HL-60 (cell line): ENCODE data around the gene ZNF726.
"Not testable (repeated sequence)": the region's sequence is repeated elsewhere in the genome, so short reads cannot be mapped to it uniquely, and the experiment has no call there.

Source experiments
- DNase-seq, 2 experiments: peaks; one replicate each; pipeline ENCODE4 v3.0.0-alpha.2; 2010 to 2020; ENCODE audit warnings: low read depth in 1 of 2, low spot score in 1 of 2
- H3K27ac ChIP-seq: fragments of 250-450 bp; sonication (Bioruptor Pico); replicated peaks from 2 replicates; pipeline ENCODE4 v1.5.1; 2020; ENCODE audit warnings: mild to moderate bottlenecking, moderate library complexity
- H3K27me3 ChIP-seq: fragments of 250-450 bp; sonication (Bioruptor Pico); 2 replicates; pipeline ENCODE4 v1.5.1; 2021; ENCODE audit warnings: mild to moderate bottlenecking, moderate library complexity; ENCODE audit not compliant: insufficient read depth, poor library complexity, severe bottlenecking
- H3K4me3 ChIP-seq: replicated peaks from 2 replicates; pipeline ENCODE4 v1.5.1; 2011; ENCODE audit warnings: mild to moderate bottlenecking, control low read depth, low read length; ENCODE audit not compliant: insufficient read depth
- GABPA ChIP-seq: IDR thresholded peaks from 2 replicates; pipeline ENCODE4 v1.6.1; 2012; ENCODE audit warnings: low read depth
- POLR2AphosphoS5 ChIP-seq: IDR thresholded peaks from 2 replicates; pipeline ENCODE4 v1.6.1; 2012; ENCODE audit warnings: low read depth
- SPI1 ChIP-seq: IDR thresholded peaks from 2 replicates; pipeline ENCODE4 v1.6.1; 2012; ENCODE audit warnings: low read depth, mild to moderate bottlenecking, borderline replicate concordance
- TF ChIP-seq, protein P1 (sequence below): IDR thresholded peaks from 2 replicates; pipeline ENCODE4 v1.6.1; 2012; ENCODE audit warnings: low read depth; ENCODE audit not compliant: insufficient replicate concordance
- TF ChIP-seq, protein P2 (sequence below): IDR thresholded peaks from one replicate; pipeline ENCODE4 v1.5.1; 2011; ENCODE audit warnings: low read length, control low read depth, inconsistent platforms; ENCODE audit not compliant: insufficient read depth

ZNF726 gene

DNA sequence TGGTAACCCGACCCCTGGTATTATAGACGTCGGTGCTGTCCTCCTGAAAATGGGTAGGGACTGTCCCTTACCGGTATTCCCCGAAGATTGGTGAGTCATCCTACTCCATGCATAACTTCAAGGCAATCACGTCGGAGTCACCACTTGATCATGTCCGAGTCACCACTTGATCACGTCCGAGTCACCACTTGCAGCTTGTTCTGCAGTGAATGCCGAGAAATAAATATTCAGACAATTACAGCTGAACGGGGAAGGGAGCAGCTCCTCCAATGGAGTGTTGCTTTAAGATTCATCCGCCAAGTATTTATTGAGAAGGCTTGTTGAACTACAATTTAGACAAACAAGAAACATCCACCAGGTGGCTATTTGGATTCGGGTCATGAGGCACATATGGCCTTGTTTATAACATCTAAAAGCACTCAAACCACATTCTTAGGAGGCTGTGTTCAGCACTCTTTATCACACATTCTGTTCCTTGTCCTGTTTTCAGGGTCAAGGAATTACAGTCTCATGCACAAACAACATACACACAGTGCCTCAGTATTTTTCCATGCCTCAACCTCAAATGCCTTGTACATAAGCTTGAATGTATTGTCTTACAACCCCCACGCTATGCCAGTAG is 43.1 kb downstream of the ZNF726 start:
- TF ChIP-seq POLR2AphosphoS5 (no peak), SPI1 (no peak), GABPA (no peak)
- TF ChIP-seq, protein P1, sequence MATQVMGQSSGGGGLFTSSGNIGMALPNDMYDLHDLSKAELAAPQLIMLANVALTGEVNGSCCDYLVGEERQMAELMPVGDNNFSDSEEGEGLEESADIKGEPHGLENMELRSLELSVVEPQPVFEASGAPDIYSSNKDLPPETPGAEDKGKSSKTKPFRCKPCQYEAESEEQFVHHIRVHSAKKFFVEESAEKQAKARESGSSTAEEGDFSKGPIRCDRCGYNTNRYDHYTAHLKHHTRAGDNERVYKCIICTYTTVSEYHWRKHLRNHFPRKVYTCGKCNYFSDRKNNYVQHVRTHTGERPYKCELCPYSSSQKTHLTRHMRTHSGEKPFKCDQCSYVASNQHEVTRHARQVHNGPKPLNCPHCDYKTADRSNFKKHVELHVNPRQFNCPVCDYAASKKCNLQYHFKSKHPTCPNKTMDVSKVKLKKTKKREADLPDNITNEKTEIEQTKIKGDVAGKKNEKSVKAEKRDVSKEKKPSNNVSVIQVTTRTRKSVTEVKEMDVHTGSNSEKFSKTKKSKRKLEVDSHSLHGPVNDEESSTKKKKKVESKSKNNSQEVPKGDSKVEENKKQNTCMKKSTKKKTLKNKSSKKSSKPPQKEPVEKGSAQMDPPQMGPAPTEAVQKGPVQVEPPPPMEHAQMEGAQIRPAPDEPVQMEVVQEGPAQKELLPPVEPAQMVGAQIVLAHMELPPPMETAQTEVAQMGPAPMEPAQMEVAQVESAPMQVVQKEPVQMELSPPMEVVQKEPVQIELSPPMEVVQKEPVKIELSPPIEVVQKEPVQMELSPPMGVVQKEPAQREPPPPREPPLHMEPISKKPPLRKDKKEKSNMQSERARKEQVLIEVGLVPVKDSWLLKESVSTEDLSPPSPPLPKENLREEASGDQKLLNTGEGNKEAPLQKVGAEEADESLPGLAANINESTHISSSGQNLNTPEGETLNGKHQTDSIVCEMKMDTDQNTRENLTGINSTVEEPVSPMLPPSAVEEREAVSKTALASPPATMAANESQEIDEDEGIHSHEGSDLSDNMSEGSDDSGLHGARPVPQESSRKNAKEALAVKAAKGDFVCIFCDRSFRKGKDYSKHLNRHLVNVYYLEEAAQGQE: no peak
- TF ChIP-seq, protein P2, sequence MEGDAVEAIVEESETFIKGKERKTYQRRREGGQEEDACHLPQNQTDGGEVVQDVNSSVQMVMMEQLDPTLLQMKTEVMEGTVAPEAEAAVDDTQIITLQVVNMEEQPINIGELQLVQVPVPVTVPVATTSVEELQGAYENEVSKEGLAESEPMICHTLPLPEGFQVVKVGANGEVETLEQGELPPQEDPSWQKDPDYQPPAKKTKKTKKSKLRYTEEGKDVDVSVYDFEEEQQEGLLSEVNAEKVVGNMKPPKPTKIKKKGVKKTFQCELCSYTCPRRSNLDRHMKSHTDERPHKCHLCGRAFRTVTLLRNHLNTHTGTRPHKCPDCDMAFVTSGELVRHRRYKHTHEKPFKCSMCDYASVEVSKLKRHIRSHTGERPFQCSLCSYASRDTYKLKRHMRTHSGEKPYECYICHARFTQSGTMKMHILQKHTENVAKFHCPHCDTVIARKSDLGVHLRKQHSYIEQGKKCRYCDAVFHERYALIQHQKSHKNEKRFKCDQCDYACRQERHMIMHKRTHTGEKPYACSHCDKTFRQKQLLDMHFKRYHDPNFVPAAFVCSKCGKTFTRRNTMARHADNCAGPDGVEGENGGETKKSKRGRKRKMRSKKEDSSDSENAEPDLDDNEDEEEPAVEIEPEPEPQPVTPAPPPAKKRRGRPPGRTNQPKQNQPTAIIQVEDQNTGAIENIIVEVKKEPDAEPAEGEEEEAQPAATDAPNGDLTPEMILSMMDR: no peak
- H3K4me3 ChIP-seq: no peak overlapping the region
- no peak for DNase-seq
- no peaks in the 10 kb centered on the region for H3K27me3 ChIP-seq
- H3K27ac ChIP-seq: no peak overlapping the region

DNA sequence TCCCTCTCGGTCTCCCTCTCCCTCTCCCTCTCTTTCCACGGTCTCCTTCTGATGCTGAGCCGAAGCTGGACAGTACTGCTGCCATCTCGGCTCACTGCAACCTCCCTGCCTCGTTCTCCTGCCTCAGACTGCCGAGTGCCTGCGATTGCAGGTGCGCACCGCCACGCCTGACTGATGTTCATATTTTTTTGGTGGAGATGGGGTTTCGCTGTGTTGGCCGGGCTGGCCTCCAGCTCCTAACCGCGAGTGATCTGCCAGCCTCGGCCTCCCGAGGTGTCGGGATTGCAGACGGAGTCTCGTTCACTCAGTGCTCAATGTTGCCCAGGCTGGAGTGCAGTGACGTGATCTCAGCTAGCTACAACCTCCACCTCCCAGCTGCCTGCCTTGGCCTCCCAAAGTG is 48.7 kb downstream of the ZNF726 start:
- DNase-seq, H3K27ac ChIP-seq, H3K27me3 ChIP-seq, H3K4me3 ChIP-seq: not testable (repeated sequence)

DNA sequence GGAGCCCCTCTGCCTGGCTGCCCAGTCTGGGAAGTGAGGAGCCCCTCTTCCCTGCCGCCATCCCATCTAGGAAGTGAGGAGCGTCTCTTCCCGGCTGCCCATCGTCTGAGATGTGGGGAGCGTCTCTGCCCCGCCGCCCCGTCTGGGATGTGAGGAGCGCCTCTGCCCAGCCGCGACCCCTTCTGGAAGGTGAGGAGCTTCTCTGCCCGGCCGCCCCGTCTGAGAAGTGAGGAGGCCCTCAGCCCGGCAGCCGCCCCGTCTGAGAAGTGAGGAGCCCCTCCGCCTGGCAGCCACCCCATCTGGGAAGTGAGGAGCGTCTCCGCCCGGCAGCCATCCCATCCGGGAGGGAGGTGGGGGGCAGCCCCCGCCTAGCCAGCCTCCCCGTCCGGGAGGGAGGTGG is 49.2 kb downstream of the ZNF726 start:
- H3K27me3 ChIP-seq, DNase-seq, H3K4me3 ChIP-seq, H3K27ac ChIP-seq: not testable (repeated sequence)

- not testable (repeated sequence) for H3K4me3 ChIP-seq, DNase-seq, H3K27ac ChIP-seq
Observed at GRCh38 chr19:23964334-23964733, 49.6 kb downstream of the ZNF726 start.

DNA sequence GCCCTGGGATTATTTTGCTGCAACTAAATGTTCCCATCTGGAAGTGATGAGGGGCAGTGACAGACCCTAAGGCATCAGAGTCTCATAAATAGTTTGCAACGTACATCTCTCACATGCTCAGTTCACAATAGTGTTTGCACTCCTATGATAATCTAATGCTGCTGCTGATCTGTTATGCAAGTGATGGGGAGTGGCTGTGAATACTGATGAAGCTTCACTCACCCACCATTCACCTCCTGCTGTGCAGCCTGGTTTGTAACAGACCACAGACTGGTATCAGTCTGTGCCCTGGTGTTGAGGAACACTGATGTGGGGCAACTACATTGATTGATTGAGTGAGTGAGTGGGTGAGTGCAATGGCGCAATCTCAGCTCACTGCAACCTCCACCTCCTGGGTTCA is 54.9 kb downstream of the ZNF726 start:
- Histone ChIP-seq H3K27me3 (no peaks in the 10 kb centered on the region), H3K4me3 (no peak overlapping the region), H3K27ac (no peak overlapping the region)
- no peak for DNase-seq
- TF ChIP-seq GABPA: no peak
- TF ChIP-seq, protein P2: no peak
- TF ChIP-seq POLR2AphosphoS5: no peak
- TF ChIP-seq SPI1: no peak
- TF ChIP-seq, protein P1: no peak

More at GRCh38 chr19:23964334-23964733, 49.6 kb downstream of the ZNF726 start:
- H3K27me3 ChIP-seq: not testable (repeated sequence)
